ENCODE data around the gene NADSYN1. TPM values are rescaled to one million over a fixed set of nuclear protein-coding genes. Genes with fewer than 3 reads are reported as not detected.

NADSYN1 gene
- total RNA-seq, 2 donors from 2014 or later = 133 to 178 TPM

- intact Hi-C loops (cut with DNase I) = no loop called here
- no peak overlapping the region for H3K4me3 ChIP-seq
- no peaks in the 10 kb centered on the region for H3K4me1 ChIP-seq
- no peak overlapping the region for H3K9ac ChIP-seq (ENCODE audit: low read depth in 2 of 2, low read length in 2 of 2)
- H3K36me3 ChIP-seq = no peaks in the 10 kb centered on the region
- TF ChIP-seq, protein P1, sequence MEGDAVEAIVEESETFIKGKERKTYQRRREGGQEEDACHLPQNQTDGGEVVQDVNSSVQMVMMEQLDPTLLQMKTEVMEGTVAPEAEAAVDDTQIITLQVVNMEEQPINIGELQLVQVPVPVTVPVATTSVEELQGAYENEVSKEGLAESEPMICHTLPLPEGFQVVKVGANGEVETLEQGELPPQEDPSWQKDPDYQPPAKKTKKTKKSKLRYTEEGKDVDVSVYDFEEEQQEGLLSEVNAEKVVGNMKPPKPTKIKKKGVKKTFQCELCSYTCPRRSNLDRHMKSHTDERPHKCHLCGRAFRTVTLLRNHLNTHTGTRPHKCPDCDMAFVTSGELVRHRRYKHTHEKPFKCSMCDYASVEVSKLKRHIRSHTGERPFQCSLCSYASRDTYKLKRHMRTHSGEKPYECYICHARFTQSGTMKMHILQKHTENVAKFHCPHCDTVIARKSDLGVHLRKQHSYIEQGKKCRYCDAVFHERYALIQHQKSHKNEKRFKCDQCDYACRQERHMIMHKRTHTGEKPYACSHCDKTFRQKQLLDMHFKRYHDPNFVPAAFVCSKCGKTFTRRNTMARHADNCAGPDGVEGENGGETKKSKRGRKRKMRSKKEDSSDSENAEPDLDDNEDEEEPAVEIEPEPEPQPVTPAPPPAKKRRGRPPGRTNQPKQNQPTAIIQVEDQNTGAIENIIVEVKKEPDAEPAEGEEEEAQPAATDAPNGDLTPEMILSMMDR (IDR thresholded peaks at IDR 0.05) = no peak
- DNase-seq = no peak
- H3K9me3 ChIP-seq = no peaks in the 10 kb centered on the region
- no peak overlapping the region for H3K27ac ChIP-seq
- no peaks in the 10 kb centered on the region for H3K27me3 ChIP-seq
These were observed 32.0 kb downstream of the NADSYN1 start for GRCh38 chr11:71485063-71485399.

GRCh38 chr11:71485466-71485865 lies 32.5 kb downstream of the NADSYN1 start:
- Histone ChIP-seq H3K4me3 (no peak overlapping the region), H3K36me3 (no peaks in the 10 kb centered on the region), H3K27me3 (no peaks in the 10 kb centered on the region), H3K9ac (ENCODE audit: low read depth in 2 of 2, low read length in 2 of 2) (no peak overlapping the region), H3K27ac (no peak overlapping the region), H3K4me1 (no peaks in the 10 kb centered on the region), H3K9me3 (no peaks in the 10 kb centered on the region)
- intact Hi-C loops (cut with DNase I) = no loop called here
- DNase-seq = no peak
- TF ChIP-seq, protein P1 (IDR thresholded peaks at IDR 0.05) = no peak

- TF ChIP-seq, protein P1 (IDR thresholded peaks at IDR 0.05) = no peak
- intact Hi-C loops (cut with DNase I) = no loop called here
- no peak overlapping the region for H3K27ac ChIP-seq
- DNase-seq = no peak
- no peaks in the 10 kb centered on the region for H3K9me3 ChIP-seq
- no peak overlapping the region for H3K4me3 ChIP-seq
- H3K27me3 ChIP-seq = no peaks in the 10 kb centered on the region
- no peaks in the 10 kb centered on the region for H3K4me1 ChIP-seq
- no peaks in the 10 kb centered on the region for H3K36me3 ChIP-seq
- H3K9ac ChIP-seq (ENCODE audit: low read depth in 2 of 2, low read length in 2 of 2) = no peak overlapping the region
These were observed 33.3 kb downstream of the NADSYN1 start for GRCh38 chr11:71486320-71486719.

- Histone ChIP-seq H3K4me3 (no peak overlapping the region), H3K4me1 (no peaks in the 10 kb centered on the region), H3K27me3 (no peaks in the 10 kb centered on the region), H3K36me3 (no peaks in the 10 kb centered on the region), H3K9me3 (no peaks in the 10 kb centered on the region), H3K9ac (ENCODE audit: low read depth in 2 of 2, low read length in 2 of 2) (no peak overlapping the region), H3K27ac (no peak overlapping the region)
- TF ChIP-seq, protein P1 (IDR thresholded peaks at IDR 0.05) = no peak
- intact Hi-C loops (cut with DNase I) = no loop called here
- no peak for DNase-seq
These were observed 35.8 kb downstream of the NADSYN1 start for GRCh38 chr11:71488681-71489270.

- TF ChIP-seq, protein P1 (IDR thresholded peaks at IDR 0.05) = no peak
- no peaks in the 10 kb centered on the region for H3K27me3 ChIP-seq
- no peak overlapping the region for H3K4me3 ChIP-seq
- intact Hi-C loops (cut with DNase I) = no loop called here
- H3K4me1 ChIP-seq = no peaks in the 10 kb centered on the region
- DNase-seq = no peak
- H3K36me3 ChIP-seq = no peaks in the 10 kb centered on the region
- no peak overlapping the region for H3K9ac ChIP-seq (ENCODE audit: low read depth in 2 of 2, low read length in 2 of 2)
- H3K27ac ChIP-seq = no peak overlapping the region
- H3K9me3 ChIP-seq = no peaks in the 10 kb centered on the region
These were observed 36.5 kb downstream of the NADSYN1 start for GRCh38 chr11:71489311-71490043.
